Measurements from ENCODE around the gene NTRK3.

Gene NTRK3

DNA sequence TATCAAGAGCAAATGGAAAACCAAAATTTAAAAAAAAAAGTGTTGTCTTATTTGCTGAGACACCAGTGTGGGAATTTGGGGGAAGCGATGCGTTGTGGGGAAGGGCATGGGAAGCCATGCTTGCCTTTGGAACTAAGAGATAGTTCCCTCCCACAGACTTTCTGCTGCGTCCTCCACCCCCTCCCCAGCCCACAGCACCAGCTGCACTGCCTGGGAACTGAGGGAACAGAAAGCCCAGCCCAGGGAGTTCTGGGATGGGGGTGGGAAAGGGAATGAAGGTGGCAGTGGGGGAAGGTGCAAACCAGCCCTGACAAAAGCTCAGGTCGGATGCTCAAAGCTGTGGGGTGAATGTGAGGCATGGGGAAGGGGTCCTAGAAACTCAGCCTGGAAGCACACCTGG lies 8.1 kb upstream of the NTRK3 start:
- no peak for ATAC-seq
- TF ChIP-seq ZNF8 (CRISPR knock-in tag; IDR thresholded peaks at IDR 0.05), result no peak
- no peak for TF ChIP-seq SNAI2 (CRISPR knock-in tag; IDR thresholded peaks at IDR 0.05)
- no peak for TF ChIP-seq ZNF70 (CRISPR knock-in tag; IDR thresholded peaks at IDR 0.05)
- TF ChIP-seq ARNTL (CRISPR knock-in tag; IDR thresholded peaks at IDR 0.05; ENCODE audit: borderline replicate concordance, low read depth), result no peak
- no peak for TF ChIP-seq ZC3H10 (CRISPR knock-in tag; IDR thresholded peaks at IDR 0.05)
- TF ChIP-seq TCF4 (CRISPR knock-in tag; IDR thresholded peaks at IDR 0.05; ENCODE audit: borderline replicate concordance), result no peak
- no peak for TF ChIP-seq PPARA (CRISPR knock-in tag; IDR thresholded peaks at IDR 0.05; ENCODE audit: borderline replicate concordance)
- TF ChIP-seq ZFP30 (CRISPR knock-in tag; IDR thresholded peaks at IDR 0.05), result no peak
- TF ChIP-seq CSDC2 (CRISPR knock-in tag; IDR thresholded peaks at IDR 0.05), result no peak
- TF ChIP-seq ZNF565 (CRISPR knock-in tag; conservative IDR thresholded peaks at IDR 0.05; ENCODE audit: low read depth), result no peak
- TF ChIP-seq POU6F1 (CRISPR knock-in tag; IDR thresholded peaks at IDR 0.05; ENCODE audit: borderline replicate concordance, low read depth), result no peak

DNA sequence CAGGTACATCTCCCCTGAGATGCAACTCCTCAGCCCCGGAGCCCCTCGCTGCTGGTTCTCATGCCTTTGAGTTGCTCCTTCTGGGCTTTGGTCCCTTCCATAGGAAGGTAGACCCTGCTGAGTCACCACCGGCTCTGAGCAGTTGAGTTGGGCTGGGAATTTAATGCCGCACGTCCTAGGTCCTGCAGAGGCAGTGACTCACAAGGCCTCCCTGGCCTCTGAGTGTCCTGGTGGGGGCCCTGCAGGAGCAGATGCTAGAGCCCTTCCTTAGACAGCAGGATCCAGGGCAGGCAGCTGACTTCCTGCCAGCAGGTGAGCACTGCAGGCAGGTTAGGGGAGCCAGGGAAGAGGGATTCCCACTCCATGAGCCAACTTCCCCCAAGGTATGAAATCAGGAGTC lies 5.5 kb upstream of the NTRK3 start:
- ATAC-seq, result no peak
- TF ChIP-seq ARNTL (CRISPR knock-in tag; IDR thresholded peaks at IDR 0.05; ENCODE audit: borderline replicate concordance, low read depth) (no peak), ESRRG (CRISPR knock-in tag; IDR thresholded peaks at IDR 0.05) (no peak), ISL1 (CRISPR knock-in tag; IDR thresholded peaks at IDR 0.05) (no peak), CSDC2 (CRISPR knock-in tag; IDR thresholded peaks at IDR 0.05) (no peak), OSR1 (CRISPR knock-in tag; IDR thresholded peaks at IDR 0.05) (no peak), POU6F1 (CRISPR knock-in tag; IDR thresholded peaks at IDR 0.05; ENCODE audit: borderline replicate concordance, low read depth) (no peak), ZC3H10 (CRISPR knock-in tag; IDR thresholded peaks at IDR 0.05) (no peak), ZFP30 (CRISPR knock-in tag; IDR thresholded peaks at IDR 0.05) (no peak), ZNF565 (CRISPR knock-in tag; conservative IDR thresholded peaks at IDR 0.05; ENCODE audit: low read depth) (no peak), ZFP3 (CRISPR knock-in tag; IDR thresholded peaks at IDR 0.05) (no peak), RARB (CRISPR knock-in tag; IDR thresholded peaks at IDR 0.05) (no peak), TOX (CRISPR knock-in tag; IDR thresholded peaks at IDR 0.05; ENCODE audit: borderline replicate concordance) (no peak), SNAI2 (CRISPR knock-in tag; IDR thresholded peaks at IDR 0.05) (no peak)
- TF ChIP-seq, protein P1, sequence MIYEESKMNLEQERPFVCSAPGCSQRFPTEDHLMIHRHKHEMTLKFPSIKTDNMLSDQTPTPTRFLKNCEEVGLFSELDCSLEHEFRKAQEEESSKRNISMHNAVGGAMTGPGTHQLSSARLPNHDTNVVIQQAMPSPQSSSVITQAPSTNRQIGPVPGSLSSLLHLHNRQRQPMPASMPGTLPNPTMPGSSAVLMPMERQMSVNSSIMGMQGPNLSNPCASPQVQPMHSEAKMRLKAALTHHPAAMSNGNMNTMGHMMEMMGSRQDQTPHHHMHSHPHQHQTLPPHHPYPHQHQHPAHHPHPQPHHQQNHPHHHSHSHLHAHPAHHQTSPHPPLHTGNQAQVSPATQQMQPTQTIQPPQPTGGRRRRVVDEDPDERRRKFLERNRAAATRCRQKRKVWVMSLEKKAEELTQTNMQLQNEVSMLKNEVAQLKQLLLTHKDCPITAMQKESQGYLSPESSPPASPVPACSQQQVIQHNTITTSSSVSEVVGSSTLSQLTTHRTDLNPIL (CRISPR knock-in tag; IDR thresholded peaks at IDR 0.05; ENCODE audit: low read depth), result no peak
- TF ChIP-seq, protein P2, sequence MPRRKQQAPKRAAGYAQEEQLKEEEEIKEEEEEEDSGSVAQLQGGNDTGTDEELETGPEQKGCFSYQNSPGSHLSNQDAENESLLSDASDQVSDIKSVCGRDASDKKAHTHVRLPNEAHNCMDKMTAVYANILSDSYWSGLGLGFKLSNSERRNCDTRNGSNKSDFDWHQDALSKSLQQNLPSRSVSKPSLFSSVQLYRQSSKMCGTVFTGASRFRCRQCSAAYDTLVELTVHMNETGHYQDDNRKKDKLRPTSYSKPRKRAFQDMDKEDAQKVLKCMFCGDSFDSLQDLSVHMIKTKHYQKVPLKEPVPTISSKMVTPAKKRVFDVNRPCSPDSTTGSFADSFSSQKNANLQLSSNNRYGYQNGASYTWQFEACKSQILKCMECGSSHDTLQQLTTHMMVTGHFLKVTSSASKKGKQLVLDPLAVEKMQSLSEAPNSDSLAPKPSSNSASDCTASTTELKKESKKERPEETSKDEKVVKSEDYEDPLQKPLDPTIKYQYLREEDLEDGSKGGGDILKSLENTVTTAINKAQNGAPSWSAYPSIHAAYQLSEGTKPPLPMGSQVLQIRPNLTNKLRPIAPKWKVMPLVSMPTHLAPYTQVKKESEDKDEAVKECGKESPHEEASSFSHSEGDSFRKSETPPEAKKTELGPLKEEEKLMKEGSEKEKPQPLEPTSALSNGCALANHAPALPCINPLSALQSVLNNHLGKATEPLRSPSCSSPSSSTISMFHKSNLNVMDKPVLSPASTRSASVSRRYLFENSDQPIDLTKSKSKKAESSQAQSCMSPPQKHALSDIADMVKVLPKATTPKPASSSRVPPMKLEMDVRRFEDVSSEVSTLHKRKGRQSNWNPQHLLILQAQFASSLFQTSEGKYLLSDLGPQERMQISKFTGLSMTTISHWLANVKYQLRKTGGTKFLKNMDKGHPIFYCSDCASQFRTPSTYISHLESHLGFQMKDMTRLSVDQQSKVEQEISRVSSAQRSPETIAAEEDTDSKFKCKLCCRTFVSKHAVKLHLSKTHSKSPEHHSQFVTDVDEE (CRISPR knock-in tag; IDR thresholded peaks at IDR 0.05), result no peak
- TF ChIP-seq, protein P3, sequence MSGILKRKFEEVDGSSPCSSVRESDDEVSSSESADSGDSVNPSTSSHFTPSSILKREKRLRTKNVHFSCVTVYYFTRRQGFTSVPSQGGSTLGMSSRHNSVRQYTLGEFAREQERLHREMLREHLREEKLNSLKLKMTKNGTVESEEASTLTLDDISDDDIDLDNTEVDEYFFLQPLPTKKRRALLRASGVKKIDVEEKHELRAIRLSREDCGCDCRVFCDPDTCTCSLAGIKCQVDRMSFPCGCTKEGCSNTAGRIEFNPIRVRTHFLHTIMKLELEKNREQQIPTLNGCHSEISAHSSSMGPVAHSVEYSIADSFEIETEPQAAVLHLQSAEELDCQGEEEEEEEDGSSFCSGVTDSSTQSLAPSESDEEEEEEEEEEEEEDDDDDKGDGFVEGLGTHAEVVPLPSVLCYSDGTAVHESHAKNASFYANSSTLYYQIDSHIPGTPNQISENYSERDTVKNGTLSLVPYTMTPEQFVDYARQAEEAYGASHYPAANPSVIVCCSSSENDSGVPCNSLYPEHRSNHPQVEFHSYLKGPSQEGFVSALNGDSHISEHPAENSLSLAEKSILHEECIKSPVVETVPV (CRISPR knock-in tag; IDR thresholded peaks at IDR 0.05), result no peak
- TF ChIP-seq, protein P4, sequence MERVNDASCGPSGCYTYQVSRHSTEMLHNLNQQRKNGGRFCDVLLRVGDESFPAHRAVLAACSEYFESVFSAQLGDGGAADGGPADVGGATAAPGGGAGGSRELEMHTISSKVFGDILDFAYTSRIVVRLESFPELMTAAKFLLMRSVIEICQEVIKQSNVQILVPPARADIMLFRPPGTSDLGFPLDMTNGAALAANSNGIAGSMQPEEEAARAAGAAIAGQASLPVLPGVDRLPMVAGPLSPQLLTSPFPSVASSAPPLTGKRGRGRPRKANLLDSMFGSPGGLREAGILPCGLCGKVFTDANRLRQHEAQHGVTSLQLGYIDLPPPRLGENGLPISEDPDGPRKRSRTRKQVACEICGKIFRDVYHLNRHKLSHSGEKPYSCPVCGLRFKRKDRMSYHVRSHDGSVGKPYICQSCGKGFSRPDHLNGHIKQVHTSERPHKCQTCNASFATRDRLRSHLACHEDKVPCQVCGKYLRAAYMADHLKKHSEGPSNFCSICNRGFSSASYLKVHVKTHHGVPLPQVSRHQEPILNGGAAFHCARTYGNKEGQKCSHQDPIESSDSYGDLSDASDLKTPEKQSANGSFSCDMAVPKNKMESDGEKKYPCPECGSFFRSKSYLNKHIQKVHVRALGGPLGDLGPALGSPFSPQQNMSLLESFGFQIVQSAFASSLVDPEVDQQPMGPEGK (CRISPR knock-in tag; IDR thresholded peaks at IDR 0.05; ENCODE audit: borderline replicate concordance), result no peak

All from SK-N-SH treated with all-trans-retinoic acid at 6 μM for 48 hours (cell line).